ENCODE data around the gene OR2D3. TPM values are rescaled to one million over a fixed set of nuclear protein-coding genes. Genes with fewer than 3 reads are reported as not detected.
"Not testable (repeated sequence)": the region's sequence is repeated elsewhere in the genome, so short reads cannot be mapped to it uniquely, and the experiment has no call there.

Gene OR2D3
- total RNA-seq, 1 donor from 2014 or later = not detected

- H3K27me3 Mint-ChIP-seq; H3K9me3 Mint-ChIP-seq; H3K4me3 Mint-ChIP-seq; DNase-seq; intact Hi-C loops (cut with micrococcal nuclease); H3K4me1 Mint-ChIP-seq; H3K27ac Mint-ChIP-seq: not testable (repeated sequence)
- peaks cover 10% of the 10 kb centered on the region for H3K36me3 Mint-ChIP-seq (ENCODE audit: low read depth)
These were observed 33.4 kb downstream of the OR2D3 start for GRCh38 chr11:6954248-6954647.

GRCh38 chr11:6962141-6962540 is 41.3 kb downstream of the OR2D3 start:
- H3K9me3 Mint-ChIP-seq = no peaks in the 10 kb centered on the region
- H3K27me3 Mint-ChIP-seq = no peaks in the 10 kb centered on the region
- H3K4me1 Mint-ChIP-seq = no peaks in the 10 kb centered on the region
- no peak for DNase-seq
- H3K36me3 Mint-ChIP-seq (ENCODE audit: low read depth) = peaks cover 2% of the 10 kb centered on the region
- intact Hi-C loops (cut with micrococcal nuclease) = no loop called here
- H3K4me3 Mint-ChIP-seq = no peak overlapping the region
- no peak overlapping the region for H3K27ac Mint-ChIP-seq

- Mint-ChIP-seq H3K36me3 (ENCODE audit: low read depth) (peaks cover 2% of the 10 kb centered on the region), H3K27me3 (no peaks in the 10 kb centered on the region), H3K27ac (no peak overlapping the region), H3K4me3 (no peak overlapping the region), H3K4me1 (no peaks in the 10 kb centered on the region), H3K9me3 (peaks cover 4% of the 10 kb centered on the region)
- DNase-seq = no peak
- intact Hi-C loops (cut with micrococcal nuclease) = no loop called here
These were observed 41.9 kb downstream of the OR2D3 start for GRCh38 chr11:6962673-6963072.

GRCh38 chr11:6968816-6969215 is 48.0 kb downstream of the OR2D3 start:
- H3K9me3 Mint-ChIP-seq = peaks cover 5% of the 10 kb centered on the region
- H3K4me3 Mint-ChIP-seq = no peak overlapping the region
- H3K4me1 Mint-ChIP-seq = no peaks in the 10 kb centered on the region
- intact Hi-C loops (cut with micrococcal nuclease) = no loop called here
- DNase-seq = no peak
- no peaks in the 10 kb centered on the region for H3K36me3 Mint-ChIP-seq (ENCODE audit: low read depth)
- H3K27me3 Mint-ChIP-seq = no peaks in the 10 kb centered on the region
- H3K27ac Mint-ChIP-seq = no peak overlapping the region

GRCh38 chr11:6969854-6970253 is 49.1 kb downstream of the OR2D3 start:
- H3K27me3 Mint-ChIP-seq; H3K4me3 Mint-ChIP-seq; H3K36me3 Mint-ChIP-seq (ENCODE audit: low read depth); intact Hi-C loops (cut with micrococcal nuclease); H3K9me3 Mint-ChIP-seq; DNase-seq; H3K27ac Mint-ChIP-seq; H3K4me1 Mint-ChIP-seq: not testable (repeated sequence)

Other genes with a start within 250 kb of the OR2D3 start
- 135 and 146 TPM in 2 replicates for gene MRPL17, start 237.7 kb upstream of the OR2D3 start, total RNA-seq
- 0.62 and 0.70 TPM in 2 replicates for gene OR2AG2, start 149.0 kb upstream of the OR2D3 start, total RNA-seq
- not detected in 2 replicates for gene OR2AG1, start 138.0 kb upstream of the OR2D3 start, total RNA-seq
- gene OR6A2, start 121.3 kb upstream of the OR2D3 start, total RNA-seq = 0.35 and 0.50 TPM in 2 replicates
- gene OR10A5, start 75.3 kb upstream of the OR2D3 start, total RNA-seq = not detected in 2 replicates
- gene OR10A2, start 57.9 kb upstream of the OR2D3 start, total RNA-seq = not detected in 2 replicates
- gene OR10A4, start 44.4 kb upstream of the OR2D3 start, total RNA-seq = not detected in 2 replicates
- gene OR2D2, start 28.5 kb upstream of the OR2D3 start, total RNA-seq = 0.36 and 0.72 TPM in 2 replicates
- gene ZNF215, start 5.4 kb downstream of the OR2D3 start, total RNA-seq = 3.4 and 3.6 TPM in 2 replicates
- gene ZNF214, start 99.3 kb downstream of the OR2D3 start, total RNA-seq = not detected in 2 replicates
- 0.09 and 0.21 TPM in 2 replicates for gene NLRP14, start 99.5 kb downstream of the OR2D3 start, total RNA-seq
- not detected in 2 replicates for gene RBMXL2, start 168.0 kb downstream of the OR2D3 start, total RNA-seq